Measurements from ENCODE around the gene ZG16B. TPM values are rescaled to one million over a fixed set of nuclear protein-coding genes. Genes with fewer than 3 reads are reported as not detected.
A peak's percentile ranks its signal among the peaks of the same experiment; 100 is the strongest.

The ZG16B gene
- total RNA-seq, 2 experiments from 2014 or later: 0.97 to 2.1 TPM

- Mint-ChIP-seq H3K27me3 (peaks cover 1% of the 10 kb centered on the region), H3K4me3 (peak overlapping the region; percentile 49), H3K4me1 (ENCODE audit: low read depth) (no peaks in the 10 kb centered on the region), H3K36me3 (ENCODE audit: low read depth) (no peaks in the 10 kb centered on the region), H3K9me3 (no peaks in the 10 kb centered on the region), H3K27ac (no peak overlapping the region)
- peak; percentile 8 for TF ChIP-seq CTCF (IDR thresholded peaks at IDR 0.05)
- intact Hi-C loops (cut with micrococcal nuclease): no loop called here
- no peak for ATAC-seq
- ChIA-PET CTCF (interaction anchor here (1.0 kb wide), 1 partner anchor 50 kb away, joined by 4 read pairs; no protein-coding TSS in a partner anchor), POLR2A (interaction anchor here (1.2 kb wide), 1 partner anchor 17 kb away, joined by 3 read pairs; no protein-coding TSS in a partner anchor)
- DNase-seq: peak; percentile 22
These were observed 12.5 kb upstream of the ZG16B start for GRCh38 chr16:2817340-2818271.

- H3K4me3 Mint-ChIP-seq: no peak overlapping the region
- intact Hi-C loops (cut with micrococcal nuclease): no loop called here
- H3K9me3 Mint-ChIP-seq: no peaks in the 10 kb centered on the region
- ATAC-seq: no peak
- H3K36me3 Mint-ChIP-seq (ENCODE audit: low read depth): no peaks in the 10 kb centered on the region
- no peak overlapping the region for H3K27ac Mint-ChIP-seq
- DNase-seq: no peak
- ChIA-PET POLR2A (no interaction called here), CTCF (no interaction called here)
- H3K27me3 Mint-ChIP-seq: peaks cover 1% of the 10 kb centered on the region
- TF ChIP-seq CTCF (IDR thresholded peaks at IDR 0.05): no peak
- no peaks in the 10 kb centered on the region for H3K4me1 Mint-ChIP-seq (ENCODE audit: low read depth)
These were observed 11.7 kb upstream of the ZG16B start for GRCh38 chr16:2818272-2818876.

GRCh38 chr16:2819179-2819938 lies 10.7 kb upstream of the ZG16B start:
- Mint-ChIP-seq H3K4me1 (ENCODE audit: low read depth) (no peaks in the 10 kb centered on the region), H3K27me3 (peaks cover 1% of the 10 kb centered on the region), H3K4me3 (no peak overlapping the region), H3K27ac (no peak overlapping the region), H3K36me3 (ENCODE audit: low read depth) (no peaks in the 10 kb centered on the region), H3K9me3 (no peaks in the 10 kb centered on the region)
- ChIA-PET POLR2A (no interaction called here), CTCF (no interaction called here)
- intact Hi-C loops (cut with micrococcal nuclease): no loop called here
- TF ChIP-seq CTCF (IDR thresholded peaks at IDR 0.05): no peak
- no peak for DNase-seq
- no peak for ATAC-seq

- H3K4me1 Mint-ChIP-seq (ENCODE audit: low read depth): no peaks in the 10 kb centered on the region
- ChIA-PET CTCF (interaction anchor here (1.2 kb wide), 1 partner anchor 35 kb away, joined by 4 read pairs; no protein-coding TSS in a partner anchor), POLR2A (no interaction called here)
- H3K27me3 Mint-ChIP-seq: no peaks in the 10 kb centered on the region
- no peaks in the 10 kb centered on the region for H3K36me3 Mint-ChIP-seq (ENCODE audit: low read depth)
- ATAC-seq (no peak), DNase-seq (no peak)
- H3K4me3 Mint-ChIP-seq: no peak overlapping the region
- no peak for TF ChIP-seq CTCF (IDR thresholded peaks at IDR 0.05)
- no peaks in the 10 kb centered on the region for H3K9me3 Mint-ChIP-seq
- intact Hi-C loops (cut with micrococcal nuclease): no loop called here
- H3K27ac Mint-ChIP-seq: no peak overlapping the region
These were observed 9.9 kb upstream of the ZG16B start for GRCh38 chr16:2819939-2820835.
